Hepatocyte (in vitro differentiated cells): ENCODE results near the gene OR2H1.

Source experiments
- CTCF ChIP-seq: fragments of 200-600 bp; sonication (generic); IDR thresholded peaks from 2 replicates; pipeline ENCODE4 v1.5.1; 2016; ENCODE audit warnings: antibody characterized with exemption, mild to moderate bottlenecking; ENCODE audit not compliant: poor library complexity
- EZH2phosphoT487 ChIP-seq: fragments of 200-600 bp; sonication (generic); IDR thresholded peaks from one replicate; pipeline ENCODE4 v1.6.1; 2018; ENCODE audit warnings: antibody characterized with exemption, mild to moderate bottlenecking, low read depth, moderate library complexity; ENCODE audit not compliant: unreplicated experiment, severe bottlenecking

- TF ChIP-seq CTCF (no peak), EZH2phosphoT487 (no peak)
Observed at GRCh38 chr6:29496961-29497360, 40.0 kb downstream of the OR2H1 start.
